CD4-positive, CD25-positive, alpha-beta regulatory T cell (primary cell): Measurements from ENCODE around the gene SMIM45.

Source experiments
- ATAC-seq, 2 donors: fragments of 150-1000 bp; cut with Tn5 transposase; one replicate each; pipeline ENCODE4 v1.10.0; 2021; ENCODE audit warnings: low read depth in 2 of 2, moderate number of reproducible peaks in 2 of 2, moderate library complexity in 1 of 2
- DNase-seq, 3 donors: peaks; one replicate each; pipeline versions ENCODE4 v3.0.0 to v3.0.0-alpha.2; 2012 to 2022; ENCODE audit warnings: mixed read lengths in 1 of 3
- H3K27ac ChIP-seq: one replicate; pipeline ENCODE4 v1.7.0; 2013; ENCODE audit warnings: mild to moderate bottlenecking, low read length; ENCODE audit not compliant: insufficient read depth, poor library complexity, severe bottlenecking
- H3K27me3 ChIP-seq: one replicate; pipeline ENCODE4 v1.7.0; 2013; ENCODE audit warnings: low read length; ENCODE audit not compliant: control insufficient read depth, insufficient read depth
- H3K36me3 ChIP-seq: one replicate; pipeline ENCODE4 v1.7.0; 2013; ENCODE audit warnings: mild to moderate bottlenecking, low read length, moderate library complexity; ENCODE audit not compliant: control insufficient read depth, insufficient read depth
- H3K4me1 ChIP-seq: 2 replicates; pipeline ENCODE4 v1.7.0; 2013; ENCODE audit warnings: mild to moderate bottlenecking, low read length; ENCODE audit not compliant: insufficient read depth, control insufficient read depth, poor library complexity, severe bottlenecking
- H3K4me3 ChIP-seq: one replicate; pipeline ENCODE4 v1.7.0; 2013; ENCODE audit warnings: low read depth, mild to moderate bottlenecking, low read length, moderate library complexity
- H3K9me3 ChIP-seq, 2 experiments: 1 replicate in 1 of 2; 2 replicates in 1 of 2; pipeline ENCODE4 v1.7.0; 2013; ENCODE audit warnings: low read length in 2 of 2, mild to moderate bottlenecking in 1 of 2, moderate library complexity in 1 of 2; ENCODE audit not compliant: control insufficient read depth in 2 of 2
- H3K27ac Mint-ChIP-seq, 3 donors: one replicate each; pipeline ENCODE4 v1.8.0; 2020 to 2022; ENCODE audit warnings: mild to moderate bottlenecking in 3 of 3, mixed read lengths in 3 of 3, moderate library complexity in 2 of 3
- H3K27me3 Mint-ChIP-seq: one replicate; pipeline ENCODE4 v1.8.0; 2022; ENCODE audit warnings: mild to moderate bottlenecking, mixed read lengths
- H3K36me3 Mint-ChIP-seq: one replicate; pipeline ENCODE4 v1.8.0; 2020; ENCODE audit warnings: mixed read lengths
- H3K4me1 Mint-ChIP-seq, 4 donors: one replicate each; pipeline ENCODE4 v1.8.0; 2020 to 2022; ENCODE audit warnings: mixed read lengths in 4 of 4, mild to moderate bottlenecking in 1 of 4
- H3K4me3 Mint-ChIP-seq, 4 donors: one replicate each; pipeline ENCODE4 v1.8.0; 2020 to 2022; ENCODE audit warnings: mild to moderate bottlenecking in 4 of 4, mixed read lengths in 4 of 4, moderate library complexity in 3 of 4
- H3K9me3 Mint-ChIP-seq, 7 donors: one replicate each; pipeline ENCODE4 v1.8.0; 2020 to 2022; ENCODE audit warnings: mixed read lengths in 7 of 7, mild to moderate bottlenecking in 3 of 7, moderate library complexity in 2 of 7

Gene SMIM45

DNA sequence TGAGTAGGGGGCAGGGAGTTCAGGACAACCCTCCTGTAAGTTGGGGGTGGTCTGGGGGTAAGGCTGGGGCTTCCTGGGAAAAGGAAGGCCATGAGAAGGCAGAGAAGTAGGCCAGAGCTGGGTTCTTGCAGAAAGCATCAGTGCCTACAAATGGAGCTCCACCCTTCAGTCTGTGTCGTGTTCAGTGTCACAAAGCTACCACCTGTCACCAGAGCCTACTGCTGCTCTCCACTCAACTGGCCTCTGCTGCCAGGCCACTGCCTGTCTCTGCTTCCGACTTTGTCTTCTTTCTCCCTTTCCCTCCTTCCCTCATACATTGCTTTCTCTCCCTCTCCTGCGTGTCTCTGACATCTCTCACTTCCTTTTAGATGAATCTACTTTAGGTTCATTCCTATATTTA lies 43.3 kb downstream of the SMIM45 start:
- ATAC-seq: no peak
- peaks cover 3% of the 10 kb centered on the region for H3K36me3 Mint-ChIP-seq
- peak overlapping the region in 2 of 3 donors; percentile 57 to 67 for H3K27ac Mint-ChIP-seq
- Histone ChIP-seq H3K9me3 (no peaks in the 10 kb centered on the region), H3K36me3 (no peaks in the 10 kb centered on the region), H3K27me3 (no peaks in the 10 kb centered on the region), H3K4me3 (no peak overlapping the region), H3K27ac (no peak overlapping the region), H3K4me1 (peaks cover 16% of the 10 kb centered on the region)
- H3K27me3 Mint-ChIP-seq: peaks cover 2% of the 10 kb centered on the region
- DNase-seq: no peak
- peaks cover 0 to 24% (median 17%) of the 10 kb centered on the region in 4 donors for H3K4me1 Mint-ChIP-seq
- peaks cover 0 to 2% (median 0%) of the 10 kb centered on the region in 7 donors for H3K9me3 Mint-ChIP-seq
- H3K4me3 Mint-ChIP-seq: no peak overlapping the region

DNA sequence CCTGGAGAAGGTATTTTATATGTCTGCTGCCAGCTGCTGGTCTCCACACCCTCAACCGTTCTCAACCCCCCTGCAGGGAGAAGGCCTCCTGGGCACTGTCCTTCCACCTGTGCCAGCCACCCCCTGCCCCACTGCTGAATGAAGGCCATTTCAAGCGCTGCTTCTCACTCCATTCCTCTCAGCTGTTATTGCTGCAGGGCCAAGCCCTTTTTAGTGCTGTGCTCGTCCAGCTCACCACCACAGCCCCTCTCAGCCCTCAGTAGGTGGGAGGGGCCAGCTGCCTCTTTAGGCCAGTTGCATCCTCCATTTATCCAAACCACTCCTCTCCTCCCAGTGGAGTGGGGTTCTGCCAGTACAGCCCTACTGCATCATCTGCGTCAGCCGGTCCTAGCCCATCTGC lies 44.9 kb downstream of the SMIM45 start:
- peaks cover 16% of the 10 kb centered on the region for H3K4me1 ChIP-seq
- no peak for ATAC-seq
- no peak overlapping the region for H3K4me3 ChIP-seq
- no peak for DNase-seq
- H3K36me3 Mint-ChIP-seq: peaks cover 9% of the 10 kb centered on the region
- peaks cover 0 to 31% (median 24%) of the 10 kb centered on the region in 4 donors for H3K4me1 Mint-ChIP-seq
- no peak overlapping the region for H3K27ac ChIP-seq
- no peaks in the 10 kb centered on the region for H3K27me3 ChIP-seq
- no peak overlapping the region for H3K27ac Mint-ChIP-seq
- no peak overlapping the region for H3K4me3 Mint-ChIP-seq
- H3K27me3 Mint-ChIP-seq: peaks cover 4% of the 10 kb centered on the region
- peaks cover 4% of the 10 kb centered on the region for H3K36me3 ChIP-seq
- peaks cover 0 to 2% (median 0%) of the 10 kb centered on the region in 7 donors for H3K9me3 Mint-ChIP-seq
- H3K9me3 ChIP-seq: no peaks in the 10 kb centered on the region

- Histone ChIP-seq H3K27me3 (no peaks in the 10 kb centered on the region), H3K27ac (peak within 1 kb of the TSS; percentile 64), H3K36me3 (peaks cover 4% of the 10 kb centered on the region), H3K4me3 (peak within 1 kb of the TSS; percentile 73), H3K4me1 (peaks cover 16% of the 10 kb centered on the region), H3K9me3 (no peaks in the 10 kb centered on the region)
- ATAC-seq (peak; percentile 92 to 93), DNase-seq (peak; percentile 84 to 93 (median 91))
- Mint-ChIP-seq H3K9me3 (peaks cover 0 to 3% (median 0%) of the 10 kb centered on the region in 7 donors), H3K36me3 (peaks cover 12% of the 10 kb centered on the region), H3K27me3 (peaks cover 4% of the 10 kb centered on the region), H3K4me3 (peak within 1 kb of the TSS; percentile 92 to 99 (median 96)), H3K4me1 (peaks cover 0 to 34% (median 24%) of the 10 kb centered on the region in 4 donors), H3K27ac (peak within 1 kb of the TSS; percentile 93 to 97 (median 97))
Measured at GRCh38 chr22:41998361-41999261, 46.7 kb downstream of the SMIM45 start, which contains the start of gene WBP2NL. Gene WBP2NL, plus strand, starts transcription at chr22:41998788. Its CDS starts 31 bp downstream, at chr22:41998819.

GRCh38 chr22:42000466-42000865 lies 48.5 kb downstream of the SMIM45 start:
- Mint-ChIP-seq H3K4me3 (peak overlapping the region; percentile 47 to 97 (median 83)), H3K27me3 (peaks cover 4% of the 10 kb centered on the region), H3K9me3 (peaks cover 0 to 3% (median 1%) of the 10 kb centered on the region in 7 donors), H3K36me3 (peaks cover 9% of the 10 kb centered on the region), H3K27ac (peak overlapping the region in 1 of 3 donors; percentile 93), H3K4me1 (peaks cover 0 to 34% (median 24%) of the 10 kb centered on the region in 4 donors)
- no peak for ATAC-seq
- no peaks in the 10 kb centered on the region for H3K27me3 ChIP-seq
- peaks cover 16% of the 10 kb centered on the region for H3K4me1 ChIP-seq
- DNase-seq: no peak
- peaks cover 4% of the 10 kb centered on the region for H3K36me3 ChIP-seq
- no peak overlapping the region for H3K27ac ChIP-seq
- no peaks in the 10 kb centered on the region for H3K9me3 ChIP-seq
- no peak overlapping the region for H3K4me3 ChIP-seq

DNA sequence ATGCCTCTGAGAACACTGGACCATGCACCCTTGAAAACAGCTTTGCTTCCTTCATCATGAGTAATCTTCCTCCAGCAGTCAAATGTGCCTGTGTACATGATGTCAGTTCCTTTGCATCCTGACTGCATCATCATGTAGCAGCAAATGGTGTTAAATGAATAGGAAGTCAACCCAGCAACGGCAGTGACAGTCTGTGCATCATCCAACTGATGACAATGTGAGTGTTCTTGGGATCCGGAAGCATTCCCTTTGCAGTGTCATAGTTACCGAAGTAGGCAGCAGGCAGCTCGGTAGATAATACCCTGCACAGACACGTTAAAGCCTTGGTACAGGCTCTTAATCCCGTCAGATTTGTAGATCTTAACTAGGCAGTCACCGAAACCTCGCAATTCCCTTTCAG lies 49.2 kb downstream of the SMIM45 start:
- Mint-ChIP-seq H3K27ac (no peak overlapping the region), H3K9me3 (peaks cover 0 to 5% (median 1%) of the 10 kb centered on the region in 7 donors), H3K4me3 (peak overlapping the region in 1 of 4 donors; percentile 47), H3K27me3 (peaks cover 4% of the 10 kb centered on the region), H3K4me1 (peaks cover 0 to 34% (median 24%) of the 10 kb centered on the region in 4 donors), H3K36me3 (peaks cover 9% of the 10 kb centered on the region)
- no peak for ATAC-seq
- no peaks in the 10 kb centered on the region for H3K27me3 ChIP-seq
- DNase-seq: no peak
- H3K9me3 ChIP-seq: no peaks in the 10 kb centered on the region
- H3K36me3 ChIP-seq: peaks cover 4% of the 10 kb centered on the region
- H3K27ac ChIP-seq: no peak overlapping the region
- no peak overlapping the region for H3K4me3 ChIP-seq
- H3K4me1 ChIP-seq: peaks cover 16% of the 10 kb centered on the region

- Histone ChIP-seq H3K4me3 (no peak overlapping the region), H3K36me3 (peaks cover 4% of the 10 kb centered on the region), H3K27me3 (no peaks in the 10 kb centered on the region), H3K27ac (no peak overlapping the region), H3K4me1 (peaks cover 16% of the 10 kb centered on the region), H3K9me3 (no peaks in the 10 kb centered on the region)
- Mint-ChIP-seq H3K4me3 (peak overlapping the region in 2 of 4 donors; percentile 38 to 71), H3K4me1 (peaks cover 0 to 34% (median 24%) of the 10 kb centered on the region in 4 donors), H3K27ac (no peak overlapping the region), H3K9me3 (peaks cover 0 to 5% (median 1%) of the 10 kb centered on the region in 7 donors), H3K27me3 (peaks cover 4% of the 10 kb centered on the region), H3K36me3 (peaks cover 9% of the 10 kb centered on the region)
- DNase-seq (no peak), ATAC-seq (no peak)
Measured at GRCh38 chr22:42001706-42002105, 49.8 kb downstream of the SMIM45 start.

GRCh38 chr22:42007922-42008321 lies 56.0 kb downstream of the SMIM45 start:
- no peak for ATAC-seq
- Mint-ChIP-seq H3K27me3 (no peaks in the 10 kb centered on the region), H3K4me1 (no peaks in the 10 kb centered on the region), H3K36me3 (no peaks in the 10 kb centered on the region), H3K27ac (no peak overlapping the region), H3K9me3 (peaks cover 0 to 15% (median 10%) of the 10 kb centered on the region in 7 donors), H3K4me3 (no peak overlapping the region)
- H3K4me3 ChIP-seq: no peak overlapping the region
- peaks cover 10 to 16% of the 10 kb centered on the region in 2 experiments for H3K9me3 ChIP-seq
- no peaks in the 10 kb centered on the region for H3K4me1 ChIP-seq
- no peak for DNase-seq
- no peaks in the 10 kb centered on the region for H3K36me3 ChIP-seq
- no peaks in the 10 kb centered on the region for H3K27me3 ChIP-seq
- H3K27ac ChIP-seq: no peak overlapping the region
